ENCODE data around the gene MAIP1. TPM values are rescaled to one million over a fixed set of nuclear protein-coding genes. Genes with fewer than 3 reads are reported as not detected.

MAIP1 gene
- total RNA-seq, 1 experiment from 2014 or later, result 23.2 TPM

GRCh38 chr2:199989822-199990221 is 34.4 kb downstream of the MAIP1 start:
- no peak for DNase-seq (ENCODE audit: low read depth)

DNA sequence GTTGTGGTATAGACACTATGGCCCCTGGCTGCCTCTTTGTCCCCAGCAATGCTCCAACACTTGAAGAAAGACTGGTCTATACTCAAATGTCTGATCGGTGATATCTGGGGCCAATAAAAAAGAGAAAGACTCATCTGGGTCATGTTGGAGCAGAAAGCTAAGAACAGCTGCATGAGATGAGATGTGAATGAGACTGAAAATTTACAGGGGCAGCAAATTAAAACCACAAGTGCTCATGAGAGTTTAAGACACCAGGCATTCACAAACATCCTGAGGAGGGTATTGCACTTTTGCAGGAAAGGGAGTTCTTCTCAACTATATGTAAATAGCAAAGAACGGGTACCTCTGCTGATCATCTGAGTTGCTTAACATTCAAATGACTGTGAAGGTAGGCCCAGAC is 36.3 kb downstream of the MAIP1 start:
- peak; percentile 41 for DNase-seq (ENCODE audit: low read depth)

DNA sequence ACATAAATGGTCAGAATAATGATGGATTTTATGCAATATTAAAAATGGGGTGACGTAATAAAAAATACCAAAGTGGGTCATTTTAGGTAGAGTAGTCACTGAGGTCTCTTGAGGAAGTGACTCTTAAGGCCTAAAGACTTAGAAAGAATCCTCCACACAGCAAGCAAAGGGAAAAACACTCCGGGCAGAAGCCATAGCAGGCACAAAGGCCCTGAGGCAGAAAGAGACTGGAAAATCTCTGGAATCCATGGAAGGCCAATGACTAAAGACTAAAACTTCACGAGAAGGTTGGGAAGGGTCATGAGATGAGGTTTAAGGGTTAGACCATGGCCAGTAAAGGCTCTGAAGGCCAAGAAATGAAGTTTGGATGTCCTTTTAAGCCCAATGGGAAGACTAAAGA is 36.9 kb downstream of the MAIP1 start:
- no peak for DNase-seq (ENCODE audit: low read depth)

DNA sequence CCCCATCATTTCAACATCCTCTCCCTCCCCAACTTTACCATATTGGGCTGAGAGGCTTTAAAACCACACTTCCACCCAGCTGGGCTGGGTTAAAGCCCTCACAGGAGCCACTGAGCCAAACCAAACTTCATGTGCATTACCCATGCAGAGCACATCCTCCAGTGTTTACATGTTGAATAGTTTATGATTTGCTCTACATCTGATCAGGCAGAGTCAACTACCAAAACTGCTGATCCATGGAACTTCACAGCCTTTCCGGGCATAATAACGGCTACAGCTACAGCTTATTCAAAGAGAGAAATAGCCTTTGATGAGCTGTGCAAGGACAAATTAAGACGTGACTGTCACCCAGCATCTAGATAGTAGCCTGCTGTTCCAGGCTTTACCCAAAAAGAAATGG is 39.0 kb downstream of the MAIP1 start:
- no peak for DNase-seq (ENCODE audit: low read depth)

DNA sequence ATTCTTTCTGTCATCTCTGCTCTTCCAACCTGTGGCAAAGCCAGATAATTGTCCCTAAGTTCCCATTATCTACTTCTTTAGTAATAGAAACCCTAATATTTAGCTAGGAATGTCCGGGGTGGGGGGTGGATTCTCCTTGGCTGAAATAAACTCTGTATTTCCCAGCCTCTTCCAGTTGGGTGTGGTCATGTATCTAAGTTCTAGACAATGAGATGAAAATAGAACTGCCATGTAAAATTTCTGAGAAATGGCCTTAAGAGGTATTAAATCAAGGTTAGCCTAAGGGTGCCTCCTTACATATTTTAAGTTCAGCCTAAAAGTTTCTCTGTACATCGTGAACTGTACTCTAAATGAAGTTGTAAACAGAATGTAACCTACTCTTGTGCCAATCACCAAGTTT is 39.5 kb downstream of the MAIP1 start:
- no peak for DNase-seq (ENCODE audit: low read depth)

GRCh38 chr2:199997296-199997695 is 41.9 kb downstream of the MAIP1 start:
- DNase-seq (ENCODE audit: low read depth), result no peak

- no peak for DNase-seq (ENCODE audit: low read depth)
Observed at GRCh38 chr2:199999166-199999565, 43.8 kb downstream of the MAIP1 start.

- DNase-seq (ENCODE audit: low read depth), result no peak
Observed at GRCh38 chr2:200000444-200001163, 45.2 kb downstream of the MAIP1 start.

- peak; percentile 41 for DNase-seq (ENCODE audit: low read depth)
Observed at GRCh38 chr2:200003444-200003843, 48.1 kb downstream of the MAIP1 start.

GRCh38 chr2:200005675-200006074 is 50.3 kb downstream of the MAIP1 start:
- no peak for DNase-seq (ENCODE audit: low read depth)

DNA sequence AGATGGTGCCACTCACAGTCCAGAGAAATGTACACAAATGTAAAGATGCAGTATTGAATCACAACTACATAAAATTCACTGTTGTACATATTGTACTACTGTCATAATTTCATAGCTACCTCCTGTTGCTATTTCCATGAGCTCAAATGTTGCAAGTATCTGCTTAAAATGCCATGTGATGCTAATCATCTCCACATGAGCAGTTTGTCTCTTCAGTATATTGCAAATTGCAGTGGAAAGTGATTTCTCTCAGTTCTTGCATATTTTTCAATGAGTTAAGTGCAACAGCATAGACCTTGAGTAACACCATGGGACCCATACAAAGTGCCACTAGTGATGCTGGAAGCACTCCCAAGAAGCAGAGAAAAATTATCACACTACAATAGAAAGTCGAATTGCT is 51.9 kb downstream of the MAIP1 start:
- no peak for DNase-seq (ENCODE audit: low read depth)

GRCh38 chr2:200012401-200012800 is 57.0 kb downstream of the MAIP1 start:
- no peak for DNase-seq (ENCODE audit: low read depth)

Other genes starting within 250 kb of the MAIP1 start
- 0.75 and 0.77 TPM in 2 replicates for gene FTCDNL1, start 104.4 kb upstream of the MAIP1 start, total RNA-seq (2014; rRNA removed)
- 18.7 and 23.2 TPM in 2 replicates for gene C2orf69, start 44.3 kb upstream of the MAIP1 start, total RNA-seq (2014; rRNA removed)
- gene TYW5, start 91 bp upstream of the MAIP1 start, total RNA-seq (2014; rRNA removed), result 4.4 and 5.0 TPM in 2 replicates